WTC11 (cell line): Measurements from ENCODE around the gene MYO7B. TPM values are rescaled to one million over a fixed set of nuclear protein-coding genes. Genes with fewer than 3 reads are reported as not detected.

Experiments used
- ATAC-seq: fragments of 200-7000 bp; cut with Tn5 transposase; 2 replicates; pipeline ENCODE4 v1.10.0; 2021; ENCODE audit warnings: mild to moderate bottlenecking, moderate library complexity
- CTCF ChIA-PET: fragments of 300-600 bp; sonication (Branson Sonifier 250); formaldehyde crosslinking; loops from one replicate; lab custom pipeline; 2021; ENCODE audit warnings: antibody characterized with exemption; lab: Charles Lee
- POLR2A ChIA-PET: fragments of 350-600 bp; sonication (Branson Sonifier 250); formaldehyde crosslinking; loops from one replicate; lab custom pipeline; 2021; ENCODE audit warnings: antibody characterized with exemption; lab: Charles Lee
- DNase-seq: peaks from one replicate; pipeline ENCODE4 v3.0.0; 2021; ENCODE audit warnings: low spot score
- H3K27ac Mint-ChIP-seq: 2 replicates; pipeline ENCODE4 v1.8.0; 2021; ENCODE audit warnings: mixed read lengths
- H3K27me3 Mint-ChIP-seq: 2 replicates; pipeline ENCODE4 v1.8.0; 2021; ENCODE audit warnings: low read depth, mild to moderate bottlenecking, moderate library complexity, mixed read lengths
- H3K36me3 Mint-ChIP-seq: 2 replicates; pipeline ENCODE4 v1.8.0; 2021; ENCODE audit warnings: mixed read lengths
- H3K4me1 Mint-ChIP-seq: 2 replicates; pipeline ENCODE4 v1.8.0; 2022; ENCODE audit warnings: mixed read lengths
- H3K4me3 Mint-ChIP-seq: 2 replicates; pipeline ENCODE4 v1.8.0; 2021; ENCODE audit warnings: mild to moderate bottlenecking, moderate library complexity, mixed read lengths
- H3K9me3 Mint-ChIP-seq: 2 replicates; pipeline ENCODE4 v1.8.0; 2021; ENCODE audit warnings: mixed read lengths
- FOXK1 ChIP-seq: sonication (generic); formaldehyde crosslinking; IDR thresholded peaks from 2 replicates; pipeline ENCODE4 v1.8.0; 2022; ENCODE audit warnings: mild to moderate bottlenecking, moderate library complexity, missing genetic modification reagents
- FOXP1 ChIP-seq: sonication (generic); formaldehyde crosslinking; IDR thresholded peaks from 2 replicates; pipeline ENCODE4 v1.8.0; 2022; ENCODE audit warnings: missing genetic modification reagents, mild to moderate bottlenecking, moderate library complexity, borderline replicate concordance
- JUN ChIP-seq: sonication (generic); formaldehyde crosslinking; IDR thresholded peaks from 2 replicates; pipeline ENCODE4 v1.8.0; 2023; ENCODE audit warnings: mild to moderate bottlenecking, missing genetic modification reagents
- PRRX2 ChIP-seq: fragments of 250-450 bp; sonication (Bioruptor Pico); IDR thresholded peaks from 2 replicates; pipeline ENCODE4 v1.8.0; 2021; ENCODE audit warnings: mild to moderate bottlenecking
- SP1 ChIP-seq: sonication (generic); formaldehyde crosslinking; conservative IDR thresholded peaks from 2 replicates; pipeline ENCODE4 v1.8.1; 2022; ENCODE audit warnings: missing genetic modification reagents
- ZNF423 ChIP-seq: fragments of 250-450 bp; sonication (Bioruptor Pico); IDR thresholded peaks from 2 replicates; pipeline ENCODE4 v2.1.2; 2022; ENCODE audit warnings: mild to moderate bottlenecking, moderate library complexity
- total RNA-seq: library from RNA; stranded (reverse); gene quantifications from 3 replicates; pipeline ENCODE4 v1.2.3, GENCODE V29; 2021
- TF ChIP-seq, protein P1 (sequence below): sonication (generic); formaldehyde crosslinking; IDR thresholded peaks from 2 replicates; pipeline ENCODE4 v1.8.1; 2023; ENCODE audit warnings: mild to moderate bottlenecking, missing genetic modification reagents, moderate library complexity
- TF ChIP-seq, protein P2 (sequence below): sonication (generic); formaldehyde crosslinking; IDR thresholded peaks from 2 replicates; pipeline ENCODE4 v1.8.1; 2023; ENCODE audit warnings: mild to moderate bottlenecking, missing genetic modification reagents
- TF ChIP-seq, protein P3 (sequence below): sonication (generic); formaldehyde crosslinking; IDR thresholded peaks from 2 replicates; pipeline ENCODE4 v1.8.0; 2022; ENCODE audit warnings: mild to moderate bottlenecking, missing genetic modification reagents
- TF ChIP-seq, protein P4 (sequence below): sonication (generic); formaldehyde crosslinking; IDR thresholded peaks from 2 replicates; pipeline ENCODE4 v1.8.1; 2022; ENCODE audit warnings: low read depth, missing genetic modification reagents, borderline replicate concordance
- TF ChIP-seq, protein P5 (sequence below): sonication (generic); formaldehyde crosslinking; IDR thresholded peaks from 2 replicates; pipeline ENCODE4 v1.8.1; 2023; ENCODE audit warnings: mild to moderate bottlenecking, moderate library complexity, missing genetic modification reagents

The MYO7B gene
- total RNA-seq, 1 experiment from 2014 or later: not detected

DNA sequence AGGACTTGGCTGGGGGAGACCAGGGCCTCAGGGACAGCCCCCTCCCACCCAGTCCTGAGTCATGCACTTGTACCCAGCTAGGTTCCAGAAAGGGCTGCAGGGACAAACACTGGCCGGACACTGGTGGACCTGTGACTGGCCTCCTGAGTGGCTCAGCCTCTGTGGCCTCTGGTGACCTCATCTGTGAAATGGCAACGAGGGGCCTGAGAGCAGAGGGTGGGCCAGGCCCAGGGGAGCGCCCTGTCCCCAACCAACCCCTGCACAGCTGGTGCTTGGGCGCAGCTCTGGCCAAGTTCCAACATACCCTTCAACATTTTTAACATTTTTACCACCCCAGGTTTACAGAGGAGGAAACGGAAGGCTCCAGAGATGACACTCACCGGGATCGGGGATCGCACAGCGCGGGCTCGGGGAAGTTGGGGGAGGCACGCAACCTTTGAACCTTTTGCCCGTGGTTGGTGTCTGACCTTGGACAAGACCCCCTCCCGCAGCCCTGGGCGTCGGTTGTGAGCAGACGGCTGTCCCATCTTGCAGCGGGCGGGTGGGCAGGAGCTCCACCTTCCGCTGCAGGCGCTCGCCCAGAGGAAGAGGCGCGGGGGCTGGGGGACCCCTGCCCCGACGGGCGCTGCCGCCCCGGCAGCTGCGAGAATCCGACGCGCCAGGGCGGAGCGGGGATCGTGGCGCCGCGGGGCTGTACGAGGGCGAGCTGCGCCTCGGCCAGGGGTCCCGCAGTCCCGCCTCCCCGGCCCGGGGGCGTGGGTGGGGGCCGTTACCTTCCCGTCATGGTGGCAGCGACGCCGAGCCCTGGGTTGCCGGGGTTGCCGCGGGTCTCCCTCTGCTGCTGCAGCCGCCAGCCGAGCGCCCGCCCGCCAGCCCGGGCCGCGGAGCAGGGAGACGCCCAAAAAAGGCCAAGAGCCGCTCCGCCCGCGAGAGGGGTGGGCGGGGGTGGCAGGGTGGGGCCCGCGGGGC, 139.0 kb downstream of the MYO7B start:
- TF ChIP-seq, protein P1, sequence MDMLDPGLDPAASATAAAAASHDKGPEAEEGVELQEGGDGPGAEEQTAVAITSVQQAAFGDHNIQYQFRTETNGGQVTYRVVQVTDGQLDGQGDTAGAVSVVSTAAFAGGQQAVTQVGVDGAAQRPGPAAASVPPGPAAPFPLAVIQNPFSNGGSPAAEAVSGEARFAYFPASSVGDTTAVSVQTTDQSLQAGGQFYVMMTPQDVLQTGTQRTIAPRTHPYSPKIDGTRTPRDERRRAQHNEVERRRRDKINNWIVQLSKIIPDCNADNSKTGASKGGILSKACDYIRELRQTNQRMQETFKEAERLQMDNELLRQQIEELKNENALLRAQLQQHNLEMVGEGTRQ: 0 out of 2 replicates have a peak, but pooled peaks have one; percentile 10
- TF ChIP-seq PRRX2 (CRISPR knock-in tag): no peak
- peak; percentile 49; the same call in 1 of the 2 replicates for TF ChIP-seq FOXP1 (CRISPR knock-in tag)
- TF ChIP-seq, protein P2, sequence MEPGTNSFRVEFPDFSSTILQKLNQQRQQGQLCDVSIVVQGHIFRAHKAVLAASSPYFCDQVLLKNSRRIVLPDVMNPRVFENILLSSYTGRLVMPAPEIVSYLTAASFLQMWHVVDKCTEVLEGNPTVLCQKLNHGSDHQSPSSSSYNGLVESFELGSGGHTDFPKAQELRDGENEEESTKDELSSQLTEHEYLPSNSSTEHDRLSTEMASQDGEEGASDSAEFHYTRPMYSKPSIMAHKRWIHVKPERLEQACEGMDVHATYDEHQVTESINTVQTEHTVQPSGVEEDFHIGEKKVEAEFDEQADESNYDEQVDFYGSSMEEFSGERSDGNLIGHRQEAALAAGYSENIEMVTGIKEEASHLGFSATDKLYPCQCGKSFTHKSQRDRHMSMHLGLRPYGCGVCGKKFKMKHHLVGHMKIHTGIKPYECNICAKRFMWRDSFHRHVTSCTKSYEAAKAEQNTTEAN: no peak
- 0 out of 2 replicates have a peak, but pooled peaks have one; percentile 14 for TF ChIP-seq FOXK1 (CRISPR knock-in tag)
- TF ChIP-seq, protein P3, sequence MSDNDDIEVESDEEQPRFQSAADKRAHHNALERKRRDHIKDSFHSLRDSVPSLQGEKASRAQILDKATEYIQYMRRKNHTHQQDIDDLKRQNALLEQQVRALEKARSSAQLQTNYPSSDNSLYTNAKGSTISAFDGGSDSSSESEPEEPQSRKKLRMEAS (CRISPR knock-in tag): 0 out of 2 replicates have a peak, but pooled peaks have one; percentile 41
- TF ChIP-seq, protein P4, sequence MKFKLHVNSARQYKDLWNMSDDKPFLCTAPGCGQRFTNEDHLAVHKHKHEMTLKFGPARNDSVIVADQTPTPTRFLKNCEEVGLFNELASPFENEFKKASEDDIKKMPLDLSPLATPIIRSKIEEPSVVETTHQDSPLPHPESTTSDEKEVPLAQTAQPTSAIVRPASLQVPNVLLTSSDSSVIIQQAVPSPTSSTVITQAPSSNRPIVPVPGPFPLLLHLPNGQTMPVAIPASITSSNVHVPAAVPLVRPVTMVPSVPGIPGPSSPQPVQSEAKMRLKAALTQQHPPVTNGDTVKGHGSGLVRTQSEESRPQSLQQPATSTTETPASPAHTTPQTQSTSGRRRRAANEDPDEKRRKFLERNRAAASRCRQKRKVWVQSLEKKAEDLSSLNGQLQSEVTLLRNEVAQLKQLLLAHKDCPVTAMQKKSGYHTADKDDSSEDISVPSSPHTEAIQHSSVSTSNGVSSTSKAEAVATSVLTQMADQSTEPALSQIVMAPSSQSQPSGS (CRISPR knock-in tag): no peak
- TF ChIP-seq, protein P5, sequence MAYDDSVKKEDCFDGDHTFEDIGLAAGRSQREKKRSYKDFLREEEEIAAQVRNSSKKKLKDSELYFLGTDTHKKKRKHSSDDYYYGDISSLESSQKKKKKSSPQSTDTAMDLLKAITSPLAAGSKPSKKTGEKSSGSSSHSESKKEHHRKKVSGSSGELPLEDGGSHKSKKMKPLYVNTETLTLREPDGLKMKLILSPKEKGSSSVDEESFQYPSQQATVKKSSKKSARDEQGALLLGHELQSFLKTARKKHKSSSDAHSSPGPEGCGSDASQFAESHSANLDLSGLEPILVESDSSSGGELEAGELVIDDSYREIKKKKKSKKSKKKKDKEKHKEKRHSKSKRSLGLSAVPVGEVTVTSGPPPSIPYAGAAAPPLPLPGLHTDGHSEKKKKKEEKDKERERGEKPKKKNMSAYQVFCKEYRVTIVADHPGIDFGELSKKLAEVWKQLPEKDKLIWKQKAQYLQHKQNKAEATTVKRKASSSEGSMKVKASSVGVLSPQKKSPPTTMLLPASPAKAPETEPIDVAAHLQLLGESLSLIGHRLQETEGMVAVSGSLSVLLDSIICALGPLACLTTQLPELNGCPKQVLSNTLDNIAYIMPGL (CRISPR knock-in tag): peak; percentile 54; the same call in 1 of the 2 replicates
- Mint-ChIP-seq H3K9me3 (no peaks in the 10 kb centered on the region), H3K27me3 (peaks cover 61% of the 10 kb centered on the region), H3K27ac (no peak overlapping the region), H3K36me3 (no peaks in the 10 kb centered on the region), H3K4me1 (peaks cover 9% of the 10 kb centered on the region), H3K4me3 (peak overlapping the region; percentile 77)
- DNase-seq (no peak), ATAC-seq (peak; percentile 52)
- ChIA-PET CTCF (interaction anchor here (0.8 to 5.8 kb wide), 9 partner anchors 12 to 259 kb away, joined by 3 to 46 read pairs (median 9); no protein-coding TSS in a partner anchor), POLR2A (interaction anchor here (1.4 to 1.7 kb wide), 2 partner anchors 26 to 30 kb away, joined by 4 to 6 read pairs; partner anchors contain the start of gene SFT2D3)

DNA sequence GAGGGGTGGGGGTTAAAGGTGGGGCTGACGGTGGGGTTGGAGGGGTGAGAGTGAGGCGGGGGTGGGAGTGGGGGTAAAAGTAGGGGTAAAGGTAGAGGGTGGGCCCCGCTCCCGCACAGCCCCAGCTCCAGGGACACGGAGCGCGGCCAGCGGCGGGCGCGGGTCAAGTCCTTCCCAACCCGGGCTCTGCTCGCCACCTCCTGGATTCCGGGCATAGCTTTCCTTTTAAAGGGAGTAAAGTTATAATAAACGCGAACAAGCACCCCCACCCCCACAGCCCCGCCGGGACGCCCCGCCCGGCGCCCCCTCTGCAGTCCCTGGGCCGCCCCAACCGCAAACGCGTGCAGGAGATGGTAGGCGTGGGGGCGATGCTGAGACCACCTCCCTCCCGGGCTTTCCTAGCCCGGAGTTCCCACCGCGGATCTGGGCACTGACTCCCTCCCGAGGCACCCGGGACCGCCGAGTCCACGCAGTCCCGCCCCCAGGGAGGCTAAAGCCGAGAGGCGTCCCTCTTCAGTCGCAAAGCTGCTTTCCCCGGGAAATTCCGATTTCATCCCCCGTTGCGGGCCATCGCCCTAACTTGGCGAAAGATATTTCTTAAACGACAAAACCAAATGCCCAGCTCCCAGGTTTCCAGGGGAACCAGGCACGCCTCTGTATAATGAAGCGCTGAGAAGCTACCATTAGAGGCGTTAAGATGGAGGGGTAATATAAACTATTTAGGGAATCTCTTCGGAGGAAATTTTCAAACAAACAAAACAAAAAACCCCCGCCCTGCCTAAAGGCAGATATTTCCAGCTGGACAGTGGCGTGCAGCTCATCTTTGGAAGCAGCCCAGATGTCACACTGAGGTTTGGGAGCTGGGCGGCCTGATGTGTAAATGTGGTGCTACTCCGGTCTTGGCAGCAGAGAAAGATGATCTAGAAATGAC, 140.1 kb downstream of the MYO7B start, which contains the start of gene LIMS2:
Gene LIMS2, minus strand, starts transcription at position 200 of the 931 bp plus-strand sequence. CDS start 506 bp downstream, outside the sequence.
- Mint-ChIP-seq H3K27me3 (peaks cover 61% of the 10 kb centered on the region), H3K4me1 (peaks cover 9% of the 10 kb centered on the region), H3K36me3 (no peaks in the 10 kb centered on the region), H3K27ac (no peak within 1 kb of the TSS), H3K9me3 (no peaks in the 10 kb centered on the region), H3K4me3 (peak within 1 kb of the TSS; percentile 79)
- ATAC-seq (peak; percentile 57), DNase-seq (peak; percentile 52)
- ChIA-PET CTCF (interaction anchor here (0.8 to 5.8 kb wide), 11 partner anchors 12 to 260 kb away, joined by 3 to 46 read pairs (median 7); no protein-coding TSS in a partner anchor), POLR2A (interaction anchor here (1.4 to 1.7 kb wide), 2 partner anchors 25 to 29 kb away, joined by 4 to 6 read pairs; partner anchors contain the start of gene SFT2D3)
- no peak for TF ChIP-seq JUN (CRISPR knock-in tag)
- TF ChIP-seq ZNF423 (CRISPR knock-in tag): no peak
- TF ChIP-seq SP1: no peak
- TF ChIP-seq, protein P5 (CRISPR knock-in tag): 0 out of 2 replicates have a peak, but pooled peaks have one; percentile 20
